DND-41 (cell line): ENCODE results near the gene SCGB1D2.
A peak's percentile ranks its signal among the peaks of the same experiment; 100 is the strongest.

Source experiments
- ATAC-seq: fragments of 200-7000 bp; cut with Tn5 transposase; 3 replicates; pipeline ENCODE4 v1.9.1; 2021; ENCODE audit warnings: low read depth; ENCODE audit not compliant: insufficient read depth
- DNase-seq: peaks from one replicate; pipeline ENCODE4 v3.0.0-alpha.2; 2020
- H2AFZ ChIP-seq: 2 replicates; pipeline ENCODE4 v1.6.0; 2012; ENCODE audit warnings: low read depth, low read length
- H3K27ac ChIP-seq: 2 replicates; pipeline ENCODE4 v1.5.1; 2012; ENCODE audit warnings: low read length, inconsistent platforms
- H3K27me3 ChIP-seq: fragments of 200-600 bp; sonication (generic); 2 replicates; pipeline ENCODE4 v1.6.0; 2012; ENCODE audit warnings: low read length, mild to moderate bottlenecking, inconsistent platforms; ENCODE audit not compliant: insufficient read depth, poor library complexity
- H3K36me3 ChIP-seq: 2 replicates; pipeline ENCODE4 v1.5.1; 2012; ENCODE audit warnings: low read length, inconsistent platforms; ENCODE audit not compliant: insufficient read depth
- H3K4me1 ChIP-seq: 2 replicates; pipeline ENCODE4 v1.5.1; 2012; ENCODE audit warnings: mild to moderate bottlenecking, low read length; ENCODE audit not compliant: insufficient read depth
- H3K4me2 ChIP-seq: 2 replicates; pipeline ENCODE4 v1.6.0; 2012; ENCODE audit warnings: mild to moderate bottlenecking, moderate library complexity, low read length, inconsistent platforms; ENCODE audit not compliant: insufficient read depth
- H3K4me3 ChIP-seq, 2 experiments: fragments of 200-600 bp in 1 of 2; shearing (Covaris generic) in 1 of 2; 2 replicates each; pipeline ENCODE4 v1.5.1; 2012 to 2016; ENCODE audit warnings: inconsistent platforms in 2 of 2, low read length in 2 of 2, mild to moderate bottlenecking in 2 of 2, low read depth in 1 of 2, moderate library complexity in 1 of 2
- H3K79me2 ChIP-seq: 2 replicates; pipeline ENCODE4 v1.6.0; 2012; ENCODE audit warnings: low read length, inconsistent platforms; ENCODE audit not compliant: insufficient read depth
- H3K9ac ChIP-seq: 2 replicates; pipeline ENCODE4 v1.6.0; 2012; ENCODE audit warnings: low read depth, mild to moderate bottlenecking, inconsistent platforms, low read length, moderate library complexity
- H3K9me3 ChIP-seq: 2 replicates; pipeline ENCODE4 v1.5.1; 2012; ENCODE audit warnings: low read length, moderate library complexity, mild to moderate bottlenecking, inconsistent platforms; ENCODE audit not compliant: insufficient read depth, severe bottlenecking
- H4K20me1 ChIP-seq: 2 replicates; pipeline ENCODE4 v1.6.0; 2012; ENCODE audit warnings: low read length; ENCODE audit not compliant: insufficient read depth
- EZH2 ChIP-seq: IDR thresholded peaks from 3 replicates; pipeline ENCODE4 v1.6.1; 2012; ENCODE audit warnings: borderline replicate concordance, low read depth, mild to moderate bottlenecking, moderate library complexity, low read length, inconsistent platforms; ENCODE audit not compliant: severe bottlenecking
- TF ChIP-seq, protein P1 (sequence below): IDR thresholded peaks from 2 replicates; pipeline ENCODE4 v1.5.1; 2012; ENCODE audit warnings: borderline replicate concordance, low read length, moderate library complexity, mild to moderate bottlenecking; ENCODE audit not compliant: poor library complexity, severe bottlenecking; ENCODE audit errors: extremely low read depth

Gene SCGB1D2

DNA sequence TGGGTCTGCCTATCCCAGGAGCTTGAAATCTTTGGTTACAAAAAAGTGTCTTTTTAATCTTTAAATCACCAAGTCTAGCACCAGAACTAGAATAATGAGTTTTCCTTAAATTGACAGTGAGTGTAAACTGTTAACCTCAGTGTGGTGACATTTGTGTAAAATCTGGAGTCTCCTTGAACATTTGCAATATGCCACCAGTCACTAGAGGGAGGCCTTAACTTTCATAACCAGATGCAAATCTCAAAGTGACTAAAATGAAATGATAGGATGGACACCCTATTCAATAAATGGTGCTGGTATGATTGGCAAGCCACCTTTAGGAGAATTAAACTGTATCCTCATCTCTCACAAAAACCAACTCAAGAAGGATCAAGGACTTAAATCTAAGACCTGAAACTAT lies 8.3 kb upstream of the SCGB1D2 start:
- no peak for DNase-seq
- no peak overlapping the region for H3K27ac ChIP-seq
- no peak overlapping the region for H3K4me2 ChIP-seq
- ATAC-seq = no peak
- H3K79me2 ChIP-seq = no peaks in the 10 kb centered on the region
- no peaks in the 10 kb centered on the region for H3K9me3 ChIP-seq
- no peaks in the 10 kb centered on the region for H3K4me1 ChIP-seq
- TF ChIP-seq, protein P1, sequence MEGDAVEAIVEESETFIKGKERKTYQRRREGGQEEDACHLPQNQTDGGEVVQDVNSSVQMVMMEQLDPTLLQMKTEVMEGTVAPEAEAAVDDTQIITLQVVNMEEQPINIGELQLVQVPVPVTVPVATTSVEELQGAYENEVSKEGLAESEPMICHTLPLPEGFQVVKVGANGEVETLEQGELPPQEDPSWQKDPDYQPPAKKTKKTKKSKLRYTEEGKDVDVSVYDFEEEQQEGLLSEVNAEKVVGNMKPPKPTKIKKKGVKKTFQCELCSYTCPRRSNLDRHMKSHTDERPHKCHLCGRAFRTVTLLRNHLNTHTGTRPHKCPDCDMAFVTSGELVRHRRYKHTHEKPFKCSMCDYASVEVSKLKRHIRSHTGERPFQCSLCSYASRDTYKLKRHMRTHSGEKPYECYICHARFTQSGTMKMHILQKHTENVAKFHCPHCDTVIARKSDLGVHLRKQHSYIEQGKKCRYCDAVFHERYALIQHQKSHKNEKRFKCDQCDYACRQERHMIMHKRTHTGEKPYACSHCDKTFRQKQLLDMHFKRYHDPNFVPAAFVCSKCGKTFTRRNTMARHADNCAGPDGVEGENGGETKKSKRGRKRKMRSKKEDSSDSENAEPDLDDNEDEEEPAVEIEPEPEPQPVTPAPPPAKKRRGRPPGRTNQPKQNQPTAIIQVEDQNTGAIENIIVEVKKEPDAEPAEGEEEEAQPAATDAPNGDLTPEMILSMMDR = peak; percentile 15
- no peak for TF ChIP-seq EZH2
- no peaks in the 10 kb centered on the region for H4K20me1 ChIP-seq
- H2AFZ ChIP-seq = no peak overlapping the region
- H3K27me3 ChIP-seq = peaks cover 3% of the 10 kb centered on the region
- H3K9ac ChIP-seq = no peak overlapping the region
- no peak overlapping the region for H3K4me3 ChIP-seq
- H3K36me3 ChIP-seq = no peaks in the 10 kb centered on the region

DNA sequence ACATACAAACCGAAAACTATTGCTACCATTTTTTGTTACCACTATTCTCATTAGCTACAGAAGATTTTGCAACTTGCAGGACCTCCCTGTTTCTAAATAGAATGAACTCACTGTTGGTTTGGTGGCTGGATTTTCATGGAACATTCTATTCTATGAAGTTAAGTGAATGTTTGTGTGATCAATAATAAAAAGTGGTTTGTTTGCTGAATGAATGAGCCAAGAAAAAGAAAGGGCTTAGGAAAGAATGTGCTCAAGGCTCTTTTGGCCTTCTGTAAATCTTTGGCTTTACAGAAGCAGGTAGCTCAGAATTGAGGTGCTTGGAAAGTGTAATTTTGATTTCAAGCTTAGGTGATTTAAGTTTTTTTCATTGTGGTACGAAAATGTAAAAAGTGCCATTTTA lies 5.9 kb upstream of the SCGB1D2 start:
- no peaks in the 10 kb centered on the region for H3K9me3 ChIP-seq
- H3K27ac ChIP-seq = no peak overlapping the region
- no peaks in the 10 kb centered on the region for H3K4me1 ChIP-seq
- H3K9ac ChIP-seq = no peak overlapping the region
- peaks cover 3% of the 10 kb centered on the region for H3K27me3 ChIP-seq
- H3K36me3 ChIP-seq = no peaks in the 10 kb centered on the region
- no peak overlapping the region for H3K4me2 ChIP-seq
- no peak for ATAC-seq
- no peaks in the 10 kb centered on the region for H3K79me2 ChIP-seq
- no peaks in the 10 kb centered on the region for H4K20me1 ChIP-seq
- no peak for DNase-seq
- H3K4me3 ChIP-seq = no peak overlapping the region
- H2AFZ ChIP-seq = no peak overlapping the region
- TF ChIP-seq EZH2 = no peak
- TF ChIP-seq, protein P1 = no peak

DNA sequence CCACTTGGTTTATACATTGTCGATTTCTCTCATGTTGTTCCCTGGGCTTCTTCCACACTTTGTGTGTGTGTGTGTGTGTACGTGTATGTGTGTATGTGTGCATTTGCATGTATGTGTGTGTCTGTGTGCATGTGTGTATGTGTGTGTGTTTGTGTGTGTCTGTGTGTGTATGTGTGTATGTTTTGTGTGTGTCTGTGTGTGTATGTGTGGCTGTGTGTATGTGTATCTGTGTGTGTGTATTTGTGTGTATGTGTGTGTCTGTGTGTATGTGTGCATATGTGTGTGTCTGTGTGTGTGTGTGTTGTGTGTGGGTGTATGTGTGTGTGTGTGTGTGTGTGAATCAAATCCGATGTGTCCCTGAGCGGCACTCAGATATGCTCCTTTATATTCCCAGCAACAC lies 4.5 kb upstream of the SCGB1D2 start:
- Histone ChIP-seq H4K20me1 (no peaks in the 10 kb centered on the region), H3K27ac (no peak overlapping the region), H3K4me2 (no peak overlapping the region), H3K4me3 (no peak overlapping the region), H2AFZ (no peak overlapping the region), H3K4me1 (no peaks in the 10 kb centered on the region), H3K27me3 (peaks cover 1% of the 10 kb centered on the region), H3K9me3 (no peaks in the 10 kb centered on the region), H3K9ac (no peak overlapping the region), H3K36me3 (no peaks in the 10 kb centered on the region), H3K79me2 (no peaks in the 10 kb centered on the region)
- DNase-seq = no peak
- TF ChIP-seq, protein P1 = no peak
- no peak for TF ChIP-seq EZH2
- ATAC-seq = no peak

DNA sequence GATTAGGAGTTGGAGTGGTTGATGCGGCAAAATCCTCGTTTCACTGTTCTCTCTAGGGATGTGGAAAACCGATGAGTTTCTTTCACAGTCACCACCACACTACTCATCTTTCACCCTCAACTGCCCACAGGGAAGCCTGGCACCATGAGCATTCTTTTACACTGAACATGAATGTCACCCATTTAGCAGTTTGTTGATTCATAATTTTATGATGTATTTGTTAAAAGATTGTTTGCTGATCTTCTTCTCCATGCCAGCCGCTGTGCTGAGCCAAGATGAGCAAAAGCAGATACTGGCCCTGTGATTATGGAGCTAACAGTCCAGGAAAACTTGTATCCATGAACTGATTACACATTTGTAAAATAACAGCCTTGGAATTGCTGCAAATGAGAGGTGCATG lies 3.9 kb upstream of the SCGB1D2 start:
- DNase-seq = no peak
- no peak overlapping the region for H3K4me2 ChIP-seq
- H3K27ac ChIP-seq = no peak overlapping the region
- H3K79me2 ChIP-seq = no peaks in the 10 kb centered on the region
- no peak for ATAC-seq
- H3K36me3 ChIP-seq = no peaks in the 10 kb centered on the region
- TF ChIP-seq EZH2 = no peak
- TF ChIP-seq, protein P1 = no peak
- H3K9me3 ChIP-seq = no peaks in the 10 kb centered on the region
- H4K20me1 ChIP-seq = no peaks in the 10 kb centered on the region
- no peaks in the 10 kb centered on the region for H3K4me1 ChIP-seq
- H3K9ac ChIP-seq = no peak overlapping the region
- H2AFZ ChIP-seq = no peak overlapping the region
- H3K4me3 ChIP-seq = no peak overlapping the region
- no peaks in the 10 kb centered on the region for H3K27me3 ChIP-seq
